SK-N-SH (cell line): ENCODE results near the gene LCN2. TPM values are rescaled to one million over a fixed set of nuclear protein-coding genes. Genes with fewer than 3 reads are reported as not detected.

Experiments
- CTCF ChIA-PET: fragments of 300-600, 350-600 bp; formaldehyde crosslinking; extraction: SDS; loops from one replicate; lab custom pipeline; 2021; lab: Yijun Ruan, JAX
- POLR2A ChIA-PET: fragments of 350-600 bp; sonication (Branson Sonifier 250); formaldehyde crosslinking; extraction: SDS; loops from one replicate; lab custom pipeline; 2020; ENCODE audit warnings: antibody characterized with exemption, inconsistent platforms; lab: Yijun Ruan, JAX
- DNase-seq: peaks from one replicate; pipeline ENCODE4 v3.0.0; 2012
- H2AFZ ChIP-seq: fragments of 200-600 bp; sonication (generic); 2 replicates; pipeline ENCODE4 v1.8.1; 2016; ENCODE audit warnings: antibody characterized with exemption, mild to moderate bottlenecking, low read depth
- H3F3A ChIP-seq: fragments of 200-600 bp; sonication (generic); replicated peaks from 2 replicates; pipeline ENCODE3; 2016; ENCODE audit warnings: antibody characterized with exemption, mild to moderate bottlenecking; ENCODE audit not compliant: insufficient read depth
- H3K27ac ChIP-seq, 2 experiments: fragments of 200-500 bp in 1 of 2; fragments of 200-600 bp in 1 of 2; sonication (Bioruptor generic) in 1 of 2; sonication (generic), shearing (Covaris generic) in 1 of 2; 2 replicates each; pipeline versions ENCODE4 v1.5.1 to v1.6.1; 2014 to 2016; ENCODE audit warnings: low read depth in 2 of 2, inconsistent platforms in 1 of 2, low read length in 1 of 2, mild to moderate bottlenecking in 1 of 2, mixed read lengths in 1 of 2
- H3K27me3 ChIP-seq: fragments of 200-600 bp; sonication (generic), shearing (Covaris generic); 2 replicates; pipeline ENCODE4 v1.6.1; 2016; ENCODE audit warnings: mixed run types; ENCODE audit not compliant: insufficient read depth
- H3K36me3 ChIP-seq, 2 experiments: fragments of 200-500 bp in 1 of 2; fragments of 200-600 bp in 1 of 2; sonication (Bioruptor generic) in 1 of 2; sonication (generic) in 1 of 2; replicated peaks in 1 of 2; 2 replicates each; pipeline versions ENCODE3 to v1.5.1; 2014 to 2016; ENCODE audit warnings: low read length in 1 of 2, mild to moderate bottlenecking in 1 of 2; ENCODE audit not compliant: insufficient read depth in 2 of 2, control insufficient read depth in 1 of 2
- H3K4me1 ChIP-seq, 2 experiments: fragments of 200-500 bp in 1 of 2; fragments of 200-600 bp in 1 of 2; sonication (Bioruptor generic) in 1 of 2; sonication (generic), shearing (Covaris generic) in 1 of 2; 2 replicates each; pipeline versions ENCODE4 v1.5.1 to v1.6.1; 2014 to 2016; ENCODE audit warnings: low read depth in 1 of 2, low read length in 1 of 2, mixed run types in 1 of 2; ENCODE audit not compliant: insufficient read depth in 2 of 2, control insufficient read depth in 1 of 2
- H3K4me2 ChIP-seq: fragments of 200-600 bp; sonication (generic), shearing (Covaris generic); 2 replicates; pipeline ENCODE4 v1.6.1; 2017; ENCODE audit warnings: mixed run types
- H3K4me3 ChIP-seq, 2 experiments: fragments of 200-500 bp in 1 of 2; fragments of 200-600 bp in 1 of 2; sonication (Bioruptor generic) in 1 of 2; sonication (generic), shearing (Covaris generic) in 1 of 2; 2 replicates each; pipeline versions ENCODE4 v1.5.1 to v1.8.1; 2014 to 2016; ENCODE audit warnings: low read depth in 2 of 2, inconsistent platforms in 1 of 2, low read length in 1 of 2, mild to moderate bottlenecking in 1 of 2, mixed read lengths in 1 of 2, moderate library complexity in 1 of 2
- H3K79me2 ChIP-seq: fragments of 200-600 bp; sonication (generic); 2 replicates; pipeline ENCODE4 v1.8.1; 2017; ENCODE audit warnings: mild to moderate bottlenecking; ENCODE audit not compliant: insufficient read depth
- H3K9ac ChIP-seq: fragments of 200-600 bp; sonication (generic); 2 replicates; pipeline ENCODE4 v1.6.1; 2017; ENCODE audit warnings: mixed run types
- H3K9me2 ChIP-seq: fragments of 200-600 bp; sonication (generic); 2 replicates; pipeline ENCODE4 v1.6.1; 2017; ENCODE audit warnings: mixed run types
- H3K9me3 ChIP-seq: fragments of 200-600 bp; sonication (generic); 2 replicates; pipeline ENCODE4 v1.6.1; 2017; ENCODE audit warnings: mixed run types, mild to moderate bottlenecking, moderate library complexity
- H4K20me1 ChIP-seq: fragments of 200-600 bp; sonication (generic); 2 replicates; pipeline ENCODE4 v1.6.1; 2017; ENCODE audit warnings: mild to moderate bottlenecking, mixed run types; ENCODE audit not compliant: insufficient read depth
- ELF1 ChIP-seq: IDR thresholded peaks from 2 replicates; pipeline ENCODE4 v1.4.0; 2012
- EP300 ChIP-seq, 2 experiments: IDR thresholded peaks; 2 replicates each; pipeline versions ENCODE4 v1.4.0 to v1.6.1; 2012; ENCODE audit warnings: borderline replicate concordance in 1 of 2, low read depth in 1 of 2, low read length in 1 of 2
- FOXJ3 ChIP-seq: sonication (generic); formaldehyde crosslinking; IDR thresholded peaks from 2 replicates; pipeline ENCODE4 v1.5.1; 2020; ENCODE audit warnings: mild to moderate bottlenecking, missing genetic modification reagents
- IRF3 ChIP-seq: fragments of 150-350 bp; IDR thresholded peaks from 2 replicates; pipeline ENCODE4 v1.6.1; 2016; ENCODE audit warnings: mild to moderate bottlenecking, low read depth, low read length
- JUND ChIP-seq: IDR thresholded peaks from 2 replicates; pipeline ENCODE4 v1.4.0; 2012
- MAX ChIP-seq: IDR thresholded peaks from 2 replicates; pipeline ENCODE4 v1.4.0; 2012; ENCODE audit warnings: low read depth
- NFIC ChIP-seq: IDR thresholded peaks from 2 replicates; pipeline ENCODE4 v1.4.0; 2012; ENCODE audit warnings: borderline replicate concordance
- NRF1 ChIP-seq: IDR thresholded peaks from 2 replicates; pipeline ENCODE4 v1.6.1; 2012; ENCODE audit warnings: low read depth, mild to moderate bottlenecking, low read length
- PBX3 ChIP-seq: IDR thresholded peaks from 2 replicates; pipeline ENCODE4; 2012
- POLR2AphosphoS5 ChIP-seq: IDR thresholded peaks from 2 replicates; pipeline ENCODE4 v1.6.1; 2012; ENCODE audit warnings: low read depth, low read length
- REST ChIP-seq: IDR thresholded peaks from 2 replicates; pipeline ENCODE4 v1.6.1; 2012; ENCODE audit warnings: mild to moderate bottlenecking, low read depth, low read length, moderate library complexity
- RFX5 ChIP-seq: IDR thresholded peaks from 2 replicates; pipeline ENCODE4 v1.6.1; 2012; ENCODE audit warnings: mild to moderate bottlenecking, improper control_type of control experiment, low read length
- SMC3 ChIP-seq: IDR thresholded peaks from 2 replicates; pipeline ENCODE4 v1.6.1; 2012; ENCODE audit warnings: low read depth, low read length, improper control_type of control experiment
- TCF12 ChIP-seq: IDR thresholded peaks from 2 replicates; pipeline ENCODE4 v1.4.0; 2012
- WGBS: methylation state at CpG from one replicate; pipeline ENCODE4 v1.1.6; 2017; ENCODE audit warnings: low lambda C conversion rate; 5-methylcytosine and 5-hydroxymethylcytosine counted together
- polyA plus RNA-seq, 3 experiments: library from polyadenylated mRNA; depleted of rRNA; stranded (reverse); fragments of >200 nt; gene quantifications; 2 replicates each; pipeline ENCODE4 v1.2.3, GENCODE V29; 2012

LCN2 gene
- polyA plus RNA-seq, 1 of the 3 experiments (the other 2 are of a cell fraction), result not detected

GRCh38 chr9:128164307-128164885 lies 15.1 kb downstream of the LCN2 start:
- no peaks in the 10 kb centered on the region for H4K20me1 ChIP-seq
- H3F3A ChIP-seq, result peaks cover 6% of the 10 kb centered on the region
- H3K79me2 ChIP-seq, result peaks cover 11% of the 10 kb centered on the region
- CTCF ChIA-PET, result interaction anchor here (1.5 kb wide), 1 partner anchor 47 kb away, joined by 5 read pairs; no protein-coding TSS in a partner anchor
- no peak for DNase-seq
- peaks cover 6 to 51% of the 10 kb centered on the region in 2 experiments for H3K36me3 ChIP-seq
- H3K4me2 ChIP-seq, result no peak overlapping the region
- H3K4me3 ChIP-seq, result no peak overlapping the region
- H2AFZ ChIP-seq, result no peak overlapping the region
- H3K9me3 ChIP-seq, result no peaks in the 10 kb centered on the region
- TF ChIP-seq NFIC (no peak), MAX (no peak), IRF3 (no peak), EP300 (IDR thresholded peaks at IDR 0.05; ENCODE audit: borderline replicate concordance in 1 of 2, low read depth in 1 of 2, low read length in 1 of 2) (no peak)
- TF ChIP-seq, all 33 proteins: peak for 0
- no peaks in the 10 kb centered on the region for H3K27me3 ChIP-seq
- WGBS, result 89% methylated on average over 10 of the region's 14 CpGs
- H3K4me1 ChIP-seq, result peaks cover 0 to 10% of the 10 kb centered on the region in 2 experiments; a peak in 2 of 4 replicates
- no peak overlapping the region for H3K27ac ChIP-seq
- POLR2A ChIA-PET, result no interaction called here
- no peak overlapping the region for H3K9ac ChIP-seq
- H3K9me2 ChIP-seq, result no peaks in the 10 kb centered on the region

GRCh38 chr9:128166169-128166568 lies 16.9 kb downstream of the LCN2 start:
- DNase-seq, result no peak
- Histone ChIP-seq H2AFZ (no peak overlapping the region), H4K20me1 (no peaks in the 10 kb centered on the region), H3F3A (peaks cover 6% of the 10 kb centered on the region), H3K27me3 (no peaks in the 10 kb centered on the region), H3K79me2 (peaks cover 2% of the 10 kb centered on the region), H3K9me3 (no peaks in the 10 kb centered on the region), H3K4me1 (peaks cover 0 to 2% of the 10 kb centered on the region in 2 experiments; a peak in 2 of 4 replicates), H3K9ac (no peak overlapping the region), H3K4me2 (no peak overlapping the region), H3K36me3 (peaks cover 6 to 61% of the 10 kb centered on the region in 2 experiments), H3K27ac (no peak overlapping the region), H3K4me3 (no peak overlapping the region), H3K9me2 (no peaks in the 10 kb centered on the region)
- TF ChIP-seq RFX5 (no peak), FOXJ3 (CRISPR knock-in tag) (no peak), NRF1 (no peak), EP300 (IDR thresholded peaks at IDR 0.05; ENCODE audit: borderline replicate concordance in 1 of 2, low read depth in 1 of 2, low read length in 1 of 2) (no peak), SMC3 (no peak)
- POLR2A ChIA-PET, result no interaction called here
- CTCF ChIA-PET, result no interaction called here
- WGBS, result 97% methylated on average over 15 of the region's 18 CpGs

GRCh38 chr9:128167209-128167608 lies 18.0 kb downstream of the LCN2 start:
- Histone ChIP-seq H3F3A (peaks cover 6% of the 10 kb centered on the region), H2AFZ (no peak overlapping the region), H3K4me2 (no peak overlapping the region), H3K4me1 (no peaks in the 10 kb centered on the region; a peak in 1 of 4 replicates), H3K9ac (no peak overlapping the region), H3K9me3 (no peaks in the 10 kb centered on the region), H3K79me2 (no peaks in the 10 kb centered on the region; the same call in none of the 2 replicates), H3K36me3 (peaks cover 8 to 58% of the 10 kb centered on the region in 2 experiments), H3K4me3 (no peak overlapping the region), H3K9me2 (no peaks in the 10 kb centered on the region), H4K20me1 (no peaks in the 10 kb centered on the region), H3K27me3 (no peaks in the 10 kb centered on the region), H3K27ac (no peak overlapping the region)
- DNase-seq, result no peak
- WGBS, result 100% methylated on average over 2 of the region's 4 CpGs
- POLR2A ChIA-PET, result no interaction called here
- CTCF ChIA-PET, result no interaction called here
- TF ChIP-seq POLR2AphosphoS5, result no peak
- TF ChIP-seq REST, result no peak
- TF ChIP-seq ELF1, result no peak
- TF ChIP-seq MAX, result no peak
- TF ChIP-seq TCF12, result no peak
- TF ChIP-seq FOXJ3 (CRISPR knock-in tag), result no peak
- no peak for TF ChIP-seq JUND
- TF ChIP-seq RFX5, result no peak
- TF ChIP-seq PBX3, result no peak
